H9 (cell line): ENCODE data around the gene GPR37L1. TPM values are rescaled to one million over a fixed set of nuclear protein-coding genes. Genes with fewer than 3 reads are reported as not detected.

Experiments
- DNase-seq: peaks from one replicate; pipeline ENCODE4 v3.0.0-alpha.2; 2017
- H2AFZ ChIP-seq: one replicate; pipeline ENCODE4 v1.6.1; 2013; ENCODE audit warnings: mild to moderate bottlenecking, low read length, control low read depth, moderate library complexity
- H2AK5ac ChIP-seq: 2 replicates; pipeline ENCODE4 v1.6.1; 2013; ENCODE audit warnings: low read length, control low read depth, mixed read lengths; ENCODE audit not compliant: insufficient read length
- H2BK120ac ChIP-seq: one replicate; pipeline ENCODE4 v1.6.1; 2013; ENCODE audit warnings: low read depth, mild to moderate bottlenecking, low read length, control low read depth, inconsistent platforms; ENCODE audit not compliant: poor library complexity, severe bottlenecking
- H2BK12ac ChIP-seq: 2 replicates; pipeline ENCODE4 v1.6.1; 2013; ENCODE audit warnings: low read length, control low read depth, mixed read lengths, low read depth; ENCODE audit not compliant: insufficient read length
- H2BK15ac ChIP-seq: 2 replicates; pipeline ENCODE4 v1.6.1; 2013; ENCODE audit warnings: low read depth, low read length, control low read depth
- H2BK20ac ChIP-seq: one replicate; pipeline ENCODE4 v1.6.1; 2013; ENCODE audit warnings: low read depth, mild to moderate bottlenecking, low read length, control low read depth, inconsistent platforms; ENCODE audit not compliant: poor library complexity, severe bottlenecking
- H2BK5ac ChIP-seq: 2 replicates; pipeline ENCODE4 v1.6.1; 2013; ENCODE audit warnings: low read length, control low read depth, mixed read lengths; ENCODE audit not compliant: insufficient read length
- H3K14ac ChIP-seq: 2 replicates; pipeline ENCODE4 v1.6.1; 2013; ENCODE audit warnings: low read length, control low read depth; ENCODE audit not compliant: insufficient read depth
- H3K18ac ChIP-seq: 2 replicates; pipeline ENCODE4 v1.6.1; 2013; ENCODE audit warnings: low read depth, mild to moderate bottlenecking, mixed read lengths, low read length, control low read depth; ENCODE audit not compliant: insufficient read length
- H3K23ac ChIP-seq: 2 replicates; pipeline ENCODE4 v1.6.1; 2013; ENCODE audit warnings: low read length, control low read depth, mixed read lengths, low read depth; ENCODE audit not compliant: insufficient read length
- H3K23me2 ChIP-seq: 2 replicates; pipeline ENCODE4 v1.6.1; 2013; ENCODE audit warnings: low read depth, mild to moderate bottlenecking, mixed read lengths, low read length, control low read depth; ENCODE audit not compliant: insufficient read length, poor library complexity, severe bottlenecking
- H3K27ac ChIP-seq: 2 replicates; pipeline ENCODE4 v1.5.1; 2013; ENCODE audit warnings: low read length, control low read depth, mixed read lengths, low read depth; ENCODE audit not compliant: insufficient read length
- H3K27me3 ChIP-seq: 2 replicates; pipeline ENCODE4 v1.6.1; 2013; ENCODE audit warnings: low read length, control low read depth, inconsistent platforms; ENCODE audit not compliant: insufficient read depth
- H3K4ac ChIP-seq: 2 replicates; pipeline ENCODE4 v1.6.1; 2013; ENCODE audit warnings: low read depth, mild to moderate bottlenecking, control low read depth, inconsistent platforms, low read length, moderate library complexity
- H3K4me1 ChIP-seq: 2 replicates; pipeline ENCODE4 v1.6.1; 2013; ENCODE audit warnings: low read length, control low read depth, inconsistent platforms; ENCODE audit not compliant: insufficient read depth
- H3K4me2 ChIP-seq: 2 replicates; pipeline ENCODE4 v1.6.1; 2013; ENCODE audit warnings: low read length, control low read depth, mixed read lengths; ENCODE audit not compliant: insufficient read length, insufficient read depth
- H3K56ac ChIP-seq: 2 replicates; pipeline ENCODE4 v1.6.1; 2013; ENCODE audit warnings: low read depth, mild to moderate bottlenecking, mixed read lengths, low read length, control low read depth; ENCODE audit not compliant: insufficient read length
- H3K79me1 ChIP-seq: 2 replicates; pipeline ENCODE4 v1.6.1; 2013; ENCODE audit warnings: low read depth, mild to moderate bottlenecking, moderate library complexity, low read length, control low read depth, inconsistent platforms; ENCODE audit not compliant: insufficient read depth, poor library complexity, severe bottlenecking
- H3K79me2 ChIP-seq: 2 replicates; pipeline ENCODE4 v1.6.1; 2013; ENCODE audit warnings: low read length, control low read depth, inconsistent platforms; ENCODE audit not compliant: insufficient read depth
- H3K9ac ChIP-seq: 2 replicates; pipeline ENCODE4 v1.6.1; 2013; ENCODE audit warnings: low read length, control low read depth, mixed read lengths; ENCODE audit not compliant: insufficient read length; ENCODE audit errors: extremely low read depth
- H3K9me3 ChIP-seq: one replicate; pipeline ENCODE4 v1.6.1; 2013; ENCODE audit warnings: low read depth, low read length, inconsistent platforms; ENCODE audit not compliant: control insufficient read depth
- H3T11ph ChIP-seq: one replicate; pipeline ENCODE4 v1.6.1; 2013; ENCODE audit warnings: mild to moderate bottlenecking, low read length, control low read depth, inconsistent platforms
- H4K20me1 ChIP-seq: one replicate; pipeline ENCODE4 v1.6.1; 2013; ENCODE audit not compliant: control insufficient read depth, insufficient read length, insufficient read depth
- H4K5ac ChIP-seq: 2 replicates; pipeline ENCODE4 v1.6.1; 2013; ENCODE audit warnings: low read depth, mild to moderate bottlenecking, mixed read lengths, low read length, control low read depth; ENCODE audit not compliant: insufficient read length
- H4K8ac ChIP-seq: replicated peaks from 2 replicates; pipeline ENCODE4 v1.6.1; 2013; ENCODE audit warnings: low read length, control low read depth, mixed read lengths, low read depth; ENCODE audit not compliant: insufficient read length
- H4K91ac ChIP-seq: 2 replicates; pipeline ENCODE4 v1.6.1; 2013; ENCODE audit warnings: low read depth, mild to moderate bottlenecking, moderate library complexity, mixed read lengths, low read length, control low read depth; ENCODE audit not compliant: insufficient read length
- H3K27ac Mint-ChIP-seq, 3 experiments: 2 replicates in 2 of 3; 3 replicates in 1 of 3; pipeline ENCODE4 v1.8.0; 2020 to 2021; ENCODE audit warnings: mixed read lengths in 3 of 3, mild to moderate bottlenecking in 1 of 3, moderate library complexity in 1 of 3
- H3K27me3 Mint-ChIP-seq: 2 replicates; pipeline ENCODE4 v1.8.0; 2021; ENCODE audit warnings: low read depth, mild to moderate bottlenecking, moderate library complexity, mixed read lengths
- H3K36me3 Mint-ChIP-seq, 3 experiments: 2 replicates in 2 of 3; 3 replicates in 1 of 3; pipeline ENCODE4 v1.8.0; 2020 to 2021; ENCODE audit warnings: low read depth in 3 of 3, mixed read lengths in 3 of 3; ENCODE audit not compliant: insufficient read depth in 1 of 3
- H3K4me1 Mint-ChIP-seq, 2 experiments: 2 replicates each; pipeline ENCODE4 v1.8.0; 2020; ENCODE audit warnings: mixed read lengths in 2 of 2
- H3K4me3 Mint-ChIP-seq, 2 experiments: 2 replicates in 1 of 2; 3 replicates in 1 of 2; pipeline ENCODE4 v1.8.0; 2020 to 2021; ENCODE audit warnings: mild to moderate bottlenecking in 2 of 2, mixed read lengths in 2 of 2, moderate library complexity in 1 of 2
- H3K9me3 Mint-ChIP-seq, 2 experiments: 2 replicates in 1 of 2; 3 replicates in 1 of 2; pipeline ENCODE4 v1.8.0; 2020; ENCODE audit warnings: mild to moderate bottlenecking in 2 of 2, mixed read lengths in 2 of 2, moderate library complexity in 1 of 2
- WGBS: extraction: QIAGEN DNeasy Blood & Tissue Kit; methylation state at CpG from one replicate; pipeline ENCODE4 v1.1.7; 2013; ENCODE audit warnings: missing lambda C conversion rate, low lambda C conversion rate, mixed read lengths; ENCODE audit not compliant: insufficient read length; ENCODE audit errors: extremely low coverage; 5-methylcytosine and 5-hydroxymethylcytosine counted together
- total RNA-seq: library from RNA; stranded (reverse); gene quantifications from 2 replicates; pipeline ENCODE4 v1.2.1, GENCODE V29; 2021
- TF ChIP-seq, protein P1 (sequence below): fragments of 200-600 bp; sonication (generic); conservative IDR thresholded peaks from 3 replicates; pipeline ENCODE4 v1.8.0; 2021; ENCODE audit warnings: antibody characterized with exemption, mild to moderate bottlenecking

GPR37L1 gene
- total RNA-seq, 1 experiment from 2014 or later: 0.11 TPM

DNA sequence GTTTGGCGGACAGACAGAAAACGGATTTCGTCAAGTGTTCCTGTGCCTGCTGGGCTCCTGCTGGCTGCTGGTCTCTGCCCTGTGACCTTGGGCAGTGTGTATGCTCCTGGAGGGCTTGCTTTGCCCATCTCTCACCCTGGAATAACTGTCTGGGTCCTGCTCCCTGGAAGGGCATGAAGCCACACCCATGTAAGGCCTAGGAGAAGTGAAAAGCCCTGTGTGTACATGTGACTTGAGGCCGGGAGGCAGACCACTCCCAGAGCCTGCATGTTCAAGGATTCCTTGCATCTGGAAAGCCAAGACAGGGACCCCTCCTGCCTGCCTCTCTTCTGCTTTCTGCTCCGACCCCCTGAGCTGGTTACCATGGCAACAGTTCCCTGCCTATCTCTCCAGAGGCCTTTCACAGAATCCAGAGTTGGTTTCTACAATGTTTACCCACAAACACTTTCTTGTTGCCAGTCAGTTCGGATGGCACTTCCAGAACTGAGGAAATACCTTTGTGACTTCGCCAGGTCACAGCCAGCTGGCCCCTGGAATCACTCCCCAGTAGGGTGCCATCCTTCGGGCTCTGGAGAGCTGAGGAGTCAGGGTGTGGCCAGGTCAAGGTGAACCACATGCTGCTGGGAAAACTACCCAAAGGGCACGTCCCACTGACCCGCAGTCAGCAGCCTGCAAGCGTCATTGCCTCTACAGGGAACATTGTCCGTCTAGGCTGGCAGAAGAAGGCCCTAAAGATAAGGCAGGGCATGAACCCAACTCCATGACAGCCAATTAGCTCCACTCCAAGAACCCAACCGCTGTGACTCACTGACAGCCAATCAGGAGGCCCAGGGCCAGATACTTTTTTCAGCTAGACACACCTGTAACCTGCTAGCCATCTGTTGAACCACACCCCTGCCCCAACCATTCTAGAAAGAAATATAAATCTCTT is 14.7 kb upstream of the GPR37L1 start:
- TF ChIP-seq, protein P1, sequence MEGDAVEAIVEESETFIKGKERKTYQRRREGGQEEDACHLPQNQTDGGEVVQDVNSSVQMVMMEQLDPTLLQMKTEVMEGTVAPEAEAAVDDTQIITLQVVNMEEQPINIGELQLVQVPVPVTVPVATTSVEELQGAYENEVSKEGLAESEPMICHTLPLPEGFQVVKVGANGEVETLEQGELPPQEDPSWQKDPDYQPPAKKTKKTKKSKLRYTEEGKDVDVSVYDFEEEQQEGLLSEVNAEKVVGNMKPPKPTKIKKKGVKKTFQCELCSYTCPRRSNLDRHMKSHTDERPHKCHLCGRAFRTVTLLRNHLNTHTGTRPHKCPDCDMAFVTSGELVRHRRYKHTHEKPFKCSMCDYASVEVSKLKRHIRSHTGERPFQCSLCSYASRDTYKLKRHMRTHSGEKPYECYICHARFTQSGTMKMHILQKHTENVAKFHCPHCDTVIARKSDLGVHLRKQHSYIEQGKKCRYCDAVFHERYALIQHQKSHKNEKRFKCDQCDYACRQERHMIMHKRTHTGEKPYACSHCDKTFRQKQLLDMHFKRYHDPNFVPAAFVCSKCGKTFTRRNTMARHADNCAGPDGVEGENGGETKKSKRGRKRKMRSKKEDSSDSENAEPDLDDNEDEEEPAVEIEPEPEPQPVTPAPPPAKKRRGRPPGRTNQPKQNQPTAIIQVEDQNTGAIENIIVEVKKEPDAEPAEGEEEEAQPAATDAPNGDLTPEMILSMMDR: no peak
- Histone ChIP-seq H3K56ac (no peak overlapping the region), H4K8ac (no peak overlapping the region), H3K9me3 (no peaks in the 10 kb centered on the region), H3K79me1 (no peaks in the 10 kb centered on the region), H2BK120ac (no peak overlapping the region), H2AFZ (no peak overlapping the region), H3K4ac (no peak overlapping the region), H3K23ac (no peak overlapping the region), H2BK15ac (no peak overlapping the region), H3K4me2 (no peak overlapping the region), H4K20me1 (no peaks in the 10 kb centered on the region), H3K4me1 (peaks cover 2% of the 10 kb centered on the region; the same call in 1 of the 2 replicates), H3K18ac (peak overlapping the region; percentile 73), H3K79me2 (no peaks in the 10 kb centered on the region), H3K27ac (no peak overlapping the region), H2BK20ac (no peak overlapping the region), H2BK5ac (no peak overlapping the region), H3K27me3 (no peaks in the 10 kb centered on the region), H3K9ac (no peak overlapping the region), H4K5ac (no peak overlapping the region), H3K14ac (peak overlapping the region; percentile 73; the same call in 1 of the 2 replicates), H3T11ph (no peak overlapping the region), H2BK12ac (no peak overlapping the region), H4K91ac (no peak overlapping the region), H3K23me2 (no peaks in the 10 kb centered on the region), H2AK5ac (no peak overlapping the region)
- no CpG with 5 or more reads among the region's 13 CpGs for WGBS
- Mint-ChIP-seq H3K4me1 (peaks cover 45 to 49% of the 10 kb centered on the region in 2 experiments), H3K4me3 (no peak overlapping the region), H3K36me3 (no peaks in the 10 kb centered on the region), H3K9me3 (no peaks in the 10 kb centered on the region), H3K27me3 (peaks cover 2% of the 10 kb centered on the region; the same call in 1 of the 2 replicates), H3K27ac (no peak overlapping the region; a peak in 2 of 7 replicates)
- no peak for DNase-seq
